HepG2 (cell line): ENCODE data around the gene SPI1. TPM values are rescaled to one million over a fixed set of nuclear protein-coding genes. Genes with fewer than 3 reads are reported as not detected.
A peak's percentile ranks its signal among the peaks of the same experiment; 100 is the strongest.

Source experiments
- AKNA ChIP-seq: sonication (generic); formaldehyde crosslinking; IDR thresholded peaks from 2 replicates; pipeline ENCODE4 v1.4.0; 2020; ENCODE audit warnings: missing genetic modification reagents, borderline replicate concordance
- ATF1 ChIP-seq: IDR thresholded peaks from 2 replicates; pipeline ENCODE4 v1.6.1; 2016; ENCODE audit warnings: mild to moderate bottlenecking, control low read depth
- CBX1 ChIP-seq: IDR thresholded peaks from one replicate; pipeline ENCODE4 v1.6.1; 2016; ENCODE audit warnings: antibody characterized with exemption, low read depth
- CSRNP1 ChIP-seq: sonication (generic); formaldehyde crosslinking; IDR thresholded peaks from 2 replicates; pipeline ENCODE4 v1.8.1; 2023; ENCODE audit warnings: mild to moderate bottlenecking, missing genetic modification reagents
- DR1 ChIP-seq: sonication (generic); formaldehyde crosslinking; IDR thresholded peaks from 2 replicates; pipeline ENCODE4 v1.8.0; 2021; ENCODE audit warnings: mild to moderate bottlenecking, missing genetic modification reagents, inconsistent platforms
- FOXM1 ChIP-seq: sonication (generic); formaldehyde crosslinking; IDR thresholded peaks from 2 replicates; pipeline ENCODE4 v1.5.0; 2020; ENCODE audit warnings: missing genetic modification reagents
- HDAC2 ChIP-seq: sonication (generic); formaldehyde crosslinking; IDR thresholded peaks from 2 replicates; pipeline ENCODE4 v1.4.0; 2020; ENCODE audit warnings: missing genetic modification reagents
- HOMEZ ChIP-seq: IDR thresholded peaks from 2 replicates; pipeline ENCODE4 v1.6.1; 2016; ENCODE audit warnings: low read depth
- KDM5A ChIP-seq: fragments of 200-600 bp; sonication (generic); IDR thresholded peaks from 2 replicates; pipeline ENCODE4 v1.7.0; 2018; ENCODE audit warnings: antibody characterized with exemption, mild to moderate bottlenecking, low read length, borderline replicate concordance
- KMT2B ChIP-seq: IDR thresholded peaks from 2 replicates; pipeline ENCODE4 v1.6.1; 2016; ENCODE audit warnings: missing genetic modification reagents, missing compliant biosample characterization
- MAFF ChIP-seq: IDR thresholded peaks from 2 replicates; pipeline ENCODE4 v1.6.1; 2011; ENCODE audit warnings: low read depth, low read length, improper control_type of control experiment
- MEIS2 ChIP-seq: sonication (generic); formaldehyde crosslinking; IDR thresholded peaks from 2 replicates; pipeline ENCODE4 v1.9.0; 2021; ENCODE audit warnings: mild to moderate bottlenecking, missing genetic modification reagents
- MTA3 ChIP-seq: sonication (generic); formaldehyde crosslinking; IDR thresholded peaks from 2 replicates; pipeline ENCODE4 v1.4.0; 2020; ENCODE audit warnings: missing genetic modification reagents
- TOE1 ChIP-seq: sonication (generic); formaldehyde crosslinking; IDR thresholded peaks from 2 replicates; pipeline ENCODE4 v1.4.0; 2020; ENCODE audit warnings: mild to moderate bottlenecking, missing genetic modification reagents
- YEATS4 ChIP-seq: sonication (generic); formaldehyde crosslinking; IDR thresholded peaks from 2 replicates; pipeline ENCODE4 v1.4.0; 2020; ENCODE audit warnings: missing genetic modification reagents, borderline replicate concordance
- ZBTB1 ChIP-seq: sonication (generic); formaldehyde crosslinking; IDR thresholded peaks from 2 replicates; pipeline ENCODE4 v1.4.0; 2020; ENCODE audit warnings: missing genetic modification reagents, borderline replicate concordance
- ZBTB7A ChIP-seq: sonication (generic); formaldehyde crosslinking; IDR thresholded peaks from 2 replicates; pipeline ENCODE4 v1.8.0; 2022; ENCODE audit warnings: mild to moderate bottlenecking, missing genetic modification reagents
- ZNF350 ChIP-seq: sonication (generic); formaldehyde crosslinking; IDR thresholded peaks from 2 replicates; pipeline ENCODE4 v1.4.0; 2020; ENCODE audit warnings: mild to moderate bottlenecking, low read depth, missing genetic modification reagents, borderline replicate concordance
- ZNF460 ChIP-seq: sonication (generic); formaldehyde crosslinking; IDR thresholded peaks from 2 replicates; pipeline ENCODE4 v1.5.1; 2020; ENCODE audit warnings: missing genetic modification reagents, mild to moderate bottlenecking, borderline replicate concordance
- ZNF569 ChIP-seq: sonication (generic); formaldehyde crosslinking; IDR thresholded peaks from 2 replicates; pipeline ENCODE4 v1.5.0; 2020; ENCODE audit warnings: mild to moderate bottlenecking, missing genetic modification reagents, moderate library complexity, borderline replicate concordance
- ZNF768 ChIP-seq: sonication (generic); formaldehyde crosslinking; IDR thresholded peaks from 2 replicates; pipeline ENCODE4 v1.4.0; 2020; ENCODE audit warnings: missing genetic modification reagents
- ZNF790 ChIP-seq: sonication (generic); formaldehyde crosslinking; IDR thresholded peaks from 2 replicates; pipeline ENCODE4 v1.8.0; 2022; ENCODE audit warnings: missing genetic modification reagents, mild to moderate bottlenecking, borderline replicate concordance
- polyA plus RNA-seq, 8 experiments: library from polyadenylated mRNA; depleted of rRNA in 3 of 8; stranded (reverse) in 7 of 8; unstranded in 1 of 8; fragments of >200 nt; fragmentation: Illumina TruSeq in 4 of 8; extraction: Trizol in 4 of 8; gene quantifications; 2 replicates each; pipeline versions ENCODE4 v1.2.1 to v1.2.3, GENCODE V29; 2011 to 2016; ENCODE audit warnings: low read depth in 4 of 8, missing spikeins in 1 of 8, mixed read lengths in 1 of 8; ENCODE audit not compliant: insufficient read depth in 1 of 8
- total RNA-seq, 5 experiments: library from RNA; depleted of rRNA; stranded (reverse); fragments of >200 nt; fragmentation: Illumina TruSeq; extraction: Trizol; gene quantifications; 2 replicates each; pipeline ENCODE4 v1.2.3, GENCODE V29; 2016; ENCODE audit warnings: low read depth in 1 of 5

The SPI1 gene
- total and polyA plus RNA-seq, 2 of the 13 experiments (the other 11 are each of a cell fraction or from before 2014, with no cell fraction given), result not detected

GRCh38 chr11:47426062-47426956, 48.0 kb upstream of the SPI1 start, which contains the start of gene PSMC3 (continued):
- TF ChIP-seq AKNA (CRISPR knock-in tag), result 0 out of 2 replicates have a peak, but pooled peaks have one; percentile 67
- TF ChIP-seq HDAC2 (CRISPR knock-in tag), result no peak; the same call in 1 of the 2 replicates
- peak; percentile 86 for TF ChIP-seq ATF1
- TF ChIP-seq ZNF790, result no peak
- no peak for TF ChIP-seq MAFF
- peak; percentile 53; the same call in 1 of the 2 replicates for TF ChIP-seq ZNF768
- TF ChIP-seq KMT2B, result peak; percentile 62; the same call in 1 of the 2 replicates
- TF ChIP-seq MTA3 (CRISPR knock-in tag), result no peak
- TF ChIP-seq FOXM1 (CRISPR knock-in tag), result no peak
- no peak for TF ChIP-seq HOMEZ
- no peak for TF ChIP-seq ZBTB7A
- no peak for TF ChIP-seq ZNF460 (CRISPR knock-in tag)
- peak; percentile 69 for TF ChIP-seq DR1
- TF ChIP-seq CSRNP1, result peak; percentile 75
- TF ChIP-seq KDM5A, result peak; percentile 99
- TF ChIP-seq YEATS4 (CRISPR knock-in tag), result peak; percentile 78; the same call in 1 of the 2 replicates
- peak; percentile 57; the same call in 1 of the 2 replicates for TF ChIP-seq MEIS2 (CRISPR knock-in tag)
- no peak for TF ChIP-seq CBX1
- no peak for TF ChIP-seq ZBTB1 (CRISPR knock-in tag)
- TF ChIP-seq TOE1 (CRISPR knock-in tag), result no peak
- TF ChIP-seq ZNF350, result peak; percentile 47; the same call in 1 of the 2 replicates
- no peak for TF ChIP-seq ZNF569
